GDM1 (cell line): ENCODE measurements around the gene NEAT1.
A peak's percentile ranks its signal among the peaks of the same experiment; 100 is the strongest.
"Not testable (repeated sequence)": the region's sequence is repeated elsewhere in the genome, so short reads cannot be mapped to it uniquely, and the experiment has no call there.

ENCODE experiments used
- DNase-seq: peaks from one replicate; lab custom pipeline; 2025; lab: John Stamatoyannopoulos, UW

Gene NEAT1

DNA sequence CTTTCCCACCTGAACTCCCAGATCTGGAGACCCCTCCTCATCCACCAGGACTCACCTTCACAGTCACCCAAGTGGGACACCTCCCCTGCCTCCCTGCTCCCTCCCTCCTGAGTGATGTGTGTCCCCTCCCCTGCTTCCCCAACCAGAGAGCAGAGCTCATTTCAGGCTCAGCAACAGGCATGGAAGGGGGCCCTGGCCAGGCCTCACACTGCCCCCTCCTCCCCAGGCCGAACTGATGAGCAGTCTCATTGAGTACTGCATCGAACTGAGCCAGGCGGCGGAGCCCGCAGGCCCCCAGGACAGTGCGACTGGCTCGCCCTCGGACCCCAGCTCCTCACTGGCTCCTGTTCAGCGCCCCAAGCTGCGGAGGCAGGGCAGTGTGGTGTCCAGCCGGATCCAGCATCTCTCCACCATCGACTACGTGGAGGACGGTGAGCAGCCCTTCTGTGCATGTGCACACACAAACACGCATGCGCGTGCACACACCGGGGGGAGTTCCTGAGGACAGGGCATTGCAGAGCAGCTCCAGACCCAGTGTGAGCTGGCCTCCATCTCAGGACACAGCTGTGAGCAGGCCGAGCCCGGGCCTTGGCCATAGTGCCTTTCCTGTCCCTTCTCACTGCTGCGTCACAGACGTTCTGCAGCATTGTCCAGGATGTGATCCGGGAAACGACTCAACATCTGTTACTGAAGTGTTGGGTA, 17.8 kb upstream of the NEAT1 start:
- no peak for DNase-seq

DNA sequence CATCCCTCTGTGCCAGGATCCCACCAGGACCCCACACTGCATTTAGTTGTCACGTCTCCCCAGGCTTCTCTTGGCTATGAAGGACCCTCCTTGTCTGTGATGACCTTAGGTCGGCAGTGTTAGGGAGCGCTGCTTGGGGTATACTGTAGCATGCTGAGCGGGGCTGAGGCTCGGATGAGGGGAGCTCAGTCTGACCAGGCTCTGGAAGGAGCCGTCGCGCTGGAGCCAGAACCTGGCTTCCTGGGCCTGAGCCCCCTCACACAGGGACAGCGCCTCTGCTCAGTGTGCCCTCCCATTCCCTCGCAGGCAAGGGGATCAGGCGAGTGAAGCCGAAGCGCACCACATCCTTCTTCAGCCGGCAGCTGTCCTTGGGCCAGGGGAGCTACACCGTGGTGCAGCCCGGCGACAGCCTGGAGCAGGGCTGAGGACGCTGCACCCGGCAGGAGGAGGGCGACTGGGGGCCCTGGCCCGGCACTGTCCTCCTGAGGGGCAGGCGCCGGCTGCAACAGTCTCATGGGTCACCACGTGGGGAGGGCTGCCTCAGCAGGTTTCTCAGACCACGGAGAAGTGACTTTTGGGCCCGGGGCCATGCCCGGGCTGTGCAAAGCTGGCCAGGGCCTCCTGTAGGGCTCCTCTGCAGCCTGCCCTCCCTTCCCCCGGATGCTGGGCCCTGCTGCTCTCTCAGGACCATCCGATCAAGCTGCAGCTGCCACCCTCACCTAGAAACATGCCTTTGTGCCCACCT, 11.5 kb upstream of the NEAT1 start:
- no peak for DNase-seq

GRCh38 chr11:65411681-65412070, 10.9 kb upstream of the NEAT1 start:
- no peak for DNase-seq

DNA sequence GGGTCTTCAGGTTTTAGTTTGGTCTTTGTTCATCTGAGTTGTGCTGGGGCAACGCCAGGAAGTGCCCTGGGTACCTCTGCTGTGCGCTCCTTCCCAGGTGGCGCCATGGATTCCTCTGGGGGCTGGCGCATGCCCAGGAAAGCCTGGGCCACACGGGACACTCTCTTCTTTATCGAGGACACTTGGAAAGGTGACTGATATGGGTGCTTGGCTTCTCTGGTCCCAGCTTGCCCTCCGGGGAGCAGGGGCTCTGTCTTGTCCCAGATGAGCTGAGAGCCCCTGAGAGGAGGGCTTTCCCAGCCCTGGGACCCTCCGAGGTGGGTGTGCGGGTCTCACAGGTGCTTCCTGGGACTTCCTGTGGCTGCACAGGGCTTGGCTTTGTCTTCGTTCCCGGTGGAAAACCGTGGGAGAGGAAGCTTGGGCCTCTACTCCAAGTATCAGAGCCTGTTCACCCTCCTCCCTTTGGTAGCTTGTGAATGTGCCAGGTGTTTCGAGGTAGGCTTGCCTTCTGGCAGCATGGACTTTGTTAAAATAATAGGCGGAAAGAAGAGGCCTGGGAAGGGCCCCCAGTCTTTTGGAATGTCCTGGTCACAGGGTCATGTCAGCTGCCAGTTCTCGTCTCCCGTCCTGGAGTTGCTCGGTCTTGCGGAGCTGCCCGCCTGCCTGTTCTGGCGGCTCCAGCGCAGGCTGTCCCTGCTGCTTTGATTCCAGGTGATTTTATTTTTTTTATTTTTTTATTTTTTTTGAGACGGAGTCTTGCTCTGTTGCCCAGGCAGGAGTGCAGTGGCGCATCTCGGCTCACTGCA, 10.1 kb upstream of the NEAT1 start:
- no peak for DNase-seq

DNA sequence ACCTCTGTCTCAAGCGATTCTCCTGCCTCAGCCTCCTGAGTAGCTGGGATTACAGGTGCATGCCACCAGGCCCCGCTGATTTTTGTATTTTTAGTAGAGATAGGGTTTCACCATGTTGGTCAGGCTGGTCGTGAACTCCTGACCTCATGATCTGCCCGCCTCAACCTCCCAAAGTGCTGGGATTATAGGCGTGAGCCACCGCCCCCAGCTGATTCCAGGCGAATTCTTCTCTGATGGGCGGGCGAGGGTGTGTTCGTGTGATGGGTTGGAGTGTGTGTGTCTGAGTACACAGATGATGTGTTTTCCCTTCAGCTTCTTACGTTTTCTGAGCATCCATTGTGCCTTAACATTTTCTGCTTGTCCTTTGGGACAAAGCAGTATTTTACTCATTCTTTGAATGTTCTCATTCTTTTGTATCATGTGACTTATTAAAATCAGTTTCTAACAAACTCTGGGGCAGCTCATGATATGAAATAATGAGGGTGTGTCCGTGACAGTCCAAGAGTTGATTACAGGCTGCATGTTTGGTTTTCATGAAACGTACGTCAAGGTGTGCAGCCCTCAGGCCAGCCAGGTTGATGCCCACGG, 9.4 kb upstream of the NEAT1 start:
- DNase-seq = not testable (repeated sequence)

DNA sequence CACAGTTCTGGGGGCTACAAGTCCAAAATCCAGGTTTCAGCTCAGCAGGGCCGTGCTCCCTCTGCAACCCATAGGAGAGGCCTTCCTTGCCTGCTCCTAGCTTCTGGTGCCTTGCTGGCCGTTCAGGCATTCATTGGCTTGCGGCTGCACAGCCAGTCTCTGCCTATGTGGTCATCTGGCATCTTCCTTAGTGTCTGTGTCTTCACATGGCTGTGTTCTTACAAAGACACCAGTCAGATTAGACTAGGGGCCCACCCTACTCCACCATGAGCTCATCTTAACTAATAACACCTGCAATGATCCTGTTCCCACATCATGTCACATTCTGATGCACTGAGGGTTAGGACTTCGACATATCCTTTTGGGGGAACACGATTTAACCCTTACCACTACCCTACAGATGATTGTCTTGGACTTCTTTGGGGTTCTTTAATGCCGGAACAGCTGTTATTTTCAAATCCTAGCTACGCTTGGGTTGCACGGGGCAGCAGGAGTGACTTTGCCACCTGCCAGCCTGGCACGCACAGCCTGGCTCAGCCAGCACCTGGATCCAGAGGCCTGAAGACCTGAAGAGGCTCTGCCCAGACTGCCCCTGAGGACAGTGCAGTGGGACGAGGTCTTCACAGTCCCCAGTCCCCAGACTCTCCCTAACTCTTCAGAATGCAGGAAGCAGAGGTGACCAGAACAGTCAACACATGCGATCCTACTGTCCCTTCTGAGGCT, 7.7 kb upstream of the NEAT1 start:
- no peak for DNase-seq

DNA sequence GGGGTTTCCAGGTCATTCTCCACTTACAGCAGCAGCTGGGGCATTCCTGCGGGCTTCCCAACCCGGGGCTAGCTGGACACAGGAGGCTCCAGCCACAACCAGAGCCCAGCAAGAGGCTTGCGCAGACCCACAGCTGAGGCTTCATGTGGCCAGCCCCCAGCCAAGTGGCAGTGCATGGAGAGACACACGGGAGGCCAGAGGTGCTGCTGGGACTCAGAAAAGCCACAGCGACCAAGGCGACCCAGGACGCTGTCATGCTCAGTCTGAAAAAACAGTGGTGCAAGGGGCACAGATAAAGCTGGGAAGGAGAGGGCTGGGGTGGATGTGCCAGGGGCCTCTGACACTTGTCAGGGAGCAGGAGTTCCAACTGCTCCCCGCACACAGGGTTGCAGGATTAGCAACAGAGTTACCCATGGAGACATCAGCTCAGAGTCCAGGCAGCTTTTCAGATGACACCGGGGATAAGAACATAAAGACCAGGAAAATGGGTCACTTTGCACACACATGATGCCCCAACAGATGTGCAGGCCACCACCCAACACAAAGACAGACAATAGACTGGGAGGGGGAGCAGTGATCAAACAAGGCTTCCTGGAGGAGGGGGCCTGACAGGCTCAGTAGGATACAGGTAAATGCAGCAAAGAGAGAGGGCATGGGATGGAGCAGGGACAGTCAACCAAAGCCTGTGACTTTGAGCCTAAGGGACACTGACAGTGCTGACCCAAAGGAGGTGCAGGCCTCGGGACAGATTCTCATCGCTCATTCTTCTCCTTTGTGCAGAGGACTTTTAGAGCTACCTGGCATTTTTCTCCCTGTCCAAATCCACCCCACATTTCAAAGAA, 6.9 kb upstream of the NEAT1 start:
- no peak for DNase-seq

DNA sequence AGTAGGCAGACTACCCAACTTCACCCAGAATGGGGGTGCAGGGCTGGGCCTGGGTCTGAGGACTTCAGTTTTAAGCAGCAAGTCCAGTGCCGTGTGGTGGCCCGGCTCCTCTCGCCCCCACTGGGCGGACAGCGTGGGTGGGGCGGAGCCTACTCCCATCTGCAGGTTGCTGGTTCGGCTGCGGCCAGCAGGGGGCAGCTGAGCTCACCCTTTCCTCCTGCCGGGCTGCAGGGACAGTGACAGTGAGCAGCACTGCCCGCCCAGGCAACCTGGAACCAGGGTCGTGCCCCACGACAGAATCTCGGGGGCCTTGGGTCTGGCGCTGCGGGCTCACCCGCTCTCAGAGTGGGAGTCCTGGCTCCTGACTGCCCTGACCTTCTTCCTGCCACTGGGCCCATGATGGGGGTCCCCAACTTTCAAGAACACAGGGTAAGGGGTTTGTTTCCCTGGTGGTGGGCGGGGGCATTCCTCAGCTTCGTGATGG, 6.2 kb upstream of the NEAT1 start:
- peak; percentile 77 for DNase-seq

DNA sequence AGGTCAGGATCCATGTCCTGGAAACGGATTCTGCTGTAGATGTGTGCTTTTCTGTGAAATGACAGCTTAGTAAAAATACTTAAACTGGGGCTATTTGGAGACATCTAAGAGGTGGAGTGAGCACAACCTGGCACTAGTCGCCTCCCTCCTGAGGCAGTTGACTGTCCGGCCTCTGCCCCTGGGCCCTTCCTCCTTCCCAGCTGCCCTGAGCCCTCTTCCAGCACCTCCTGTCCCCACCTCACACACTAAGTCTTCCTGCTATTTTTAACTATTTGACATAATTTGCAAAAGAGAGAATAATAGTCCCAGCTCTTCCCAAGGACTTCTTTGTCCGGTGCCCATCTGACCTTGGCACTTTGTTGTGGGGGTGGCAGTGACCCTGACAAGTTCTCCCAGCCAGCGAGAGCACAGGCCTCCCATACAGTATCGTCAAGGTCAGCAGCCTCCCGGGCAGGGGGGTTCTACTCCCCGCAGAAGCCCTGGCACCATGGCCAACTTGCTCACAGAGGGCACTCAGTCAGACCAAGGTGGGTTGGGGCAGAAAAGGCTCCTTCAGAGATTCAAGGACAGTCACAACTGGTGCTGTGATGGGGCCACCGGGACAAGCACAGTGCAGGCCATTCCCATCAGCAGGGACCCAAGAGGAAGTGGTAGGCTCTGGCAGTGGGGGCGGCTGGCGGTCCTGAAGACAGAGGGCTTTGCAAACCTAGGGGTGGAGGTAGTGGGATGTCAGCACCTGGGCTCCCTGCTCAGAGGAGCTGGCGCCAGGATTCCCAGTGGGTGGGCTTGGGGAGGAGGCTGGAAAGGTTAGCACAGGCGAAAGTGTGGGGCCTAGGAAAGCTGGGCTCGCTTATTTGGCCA, 5.5 kb upstream of the NEAT1 start:
- DNase-seq = peak; percentile 20

DNA sequence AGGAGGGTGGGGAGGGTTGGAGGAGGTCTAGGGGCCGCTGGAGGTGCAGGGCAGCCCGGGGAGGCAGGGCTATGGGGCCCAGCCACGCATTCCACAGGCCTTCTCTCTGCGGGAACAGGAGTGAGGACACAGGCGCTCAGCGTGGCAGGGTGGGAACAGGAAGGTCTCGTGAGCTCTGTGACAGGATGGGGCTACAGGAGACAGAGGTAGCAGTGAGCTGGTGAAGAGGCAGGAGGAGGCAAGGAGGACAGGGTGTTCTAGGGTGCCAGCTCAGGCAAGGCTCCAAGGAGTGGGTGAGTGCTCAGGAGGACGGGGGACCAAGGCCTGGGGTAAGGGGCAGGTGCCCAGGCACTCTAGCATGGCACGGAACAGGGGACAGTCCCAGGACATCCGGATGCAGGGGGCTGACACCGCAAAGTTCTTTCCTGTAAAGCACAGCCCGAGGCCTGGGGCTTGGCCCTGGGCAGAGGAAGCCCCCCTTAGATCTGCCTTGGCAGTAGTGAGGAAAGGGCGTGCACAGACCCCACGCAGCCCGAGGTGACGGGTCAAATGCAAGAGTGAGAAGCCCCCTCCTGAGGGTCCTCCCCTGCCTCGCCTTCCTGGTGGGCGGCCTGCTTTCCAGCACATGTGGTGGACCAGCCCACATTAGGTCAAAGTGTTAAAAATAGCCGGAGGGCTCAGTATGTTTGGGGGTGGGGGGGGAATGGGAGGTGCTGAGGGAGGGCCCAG, 4.7 kb upstream of the NEAT1 start:
- peak; percentile 37 for DNase-seq

GRCh38 chr11:65418431-65418680, 4.2 kb upstream of the NEAT1 start:
- no peak for DNase-seq

DNA sequence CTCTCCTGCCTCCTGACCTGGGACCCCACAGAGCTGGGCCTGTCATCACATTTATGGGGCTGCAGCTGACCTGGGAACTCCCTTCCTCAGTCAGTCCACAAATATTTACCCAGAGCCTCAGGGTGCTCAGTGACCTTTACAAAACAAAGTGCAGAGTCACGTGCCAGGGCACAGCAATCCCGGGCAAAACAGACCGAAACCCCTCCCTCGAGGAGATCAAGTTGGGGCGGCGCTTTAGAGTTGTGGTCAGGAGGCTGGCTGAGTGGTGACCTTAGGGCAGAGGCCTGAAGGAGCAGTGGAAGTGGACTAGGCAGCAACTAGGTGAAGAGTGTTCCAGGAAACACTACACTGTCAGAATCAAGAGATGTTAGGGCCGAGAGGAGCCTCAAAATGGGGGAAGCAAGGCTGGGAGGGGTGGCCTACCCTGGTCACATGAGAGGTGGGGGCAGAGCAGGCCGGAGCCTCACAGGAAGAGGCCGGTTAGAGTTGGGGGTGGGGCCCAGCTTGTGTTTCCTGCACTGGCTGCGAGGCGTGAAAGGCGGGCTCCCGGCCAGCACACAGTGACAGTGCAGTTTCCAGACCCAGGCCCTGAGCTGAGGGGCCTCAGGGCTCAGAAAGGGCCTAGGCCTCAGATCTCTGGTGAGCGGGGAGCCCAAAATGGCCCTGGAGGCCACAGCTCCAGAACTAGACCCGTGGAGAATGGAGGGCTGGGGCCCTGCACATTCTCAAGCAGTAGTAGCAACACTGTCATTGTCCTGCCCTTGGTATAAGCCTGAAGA, 3.7 kb upstream of the NEAT1 start:
- DNase-seq = peak; percentile 99

GRCh38 chr11:65419460-65419771, 3.2 kb upstream of the NEAT1 start:
- no peak for DNase-seq

GRCh38 chr11:65419772-65420481, 2.7 kb upstream of the NEAT1 start:
- peak; percentile 60 for DNase-seq

DNA sequence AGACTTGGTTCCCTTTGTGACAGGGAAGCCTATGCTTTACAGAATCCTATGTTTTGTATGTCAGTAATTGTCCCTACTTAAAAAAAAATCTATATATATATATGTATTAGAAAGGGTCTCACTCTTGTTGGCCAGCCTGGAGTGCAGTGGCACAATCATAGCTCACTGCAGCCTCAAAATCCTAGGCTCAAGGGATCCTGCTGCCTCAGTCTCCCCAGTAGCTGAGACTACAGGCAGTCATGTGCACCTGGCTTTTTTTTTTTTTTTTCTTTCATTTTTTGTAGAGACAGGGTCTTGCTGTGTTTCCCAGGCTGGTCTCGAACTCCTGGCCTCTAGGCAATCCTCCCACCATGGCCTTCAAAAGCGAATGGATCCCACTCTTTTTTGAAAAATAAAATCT, 2.1 kb upstream of the NEAT1 start:
- DNase-seq = no peak

DNA sequence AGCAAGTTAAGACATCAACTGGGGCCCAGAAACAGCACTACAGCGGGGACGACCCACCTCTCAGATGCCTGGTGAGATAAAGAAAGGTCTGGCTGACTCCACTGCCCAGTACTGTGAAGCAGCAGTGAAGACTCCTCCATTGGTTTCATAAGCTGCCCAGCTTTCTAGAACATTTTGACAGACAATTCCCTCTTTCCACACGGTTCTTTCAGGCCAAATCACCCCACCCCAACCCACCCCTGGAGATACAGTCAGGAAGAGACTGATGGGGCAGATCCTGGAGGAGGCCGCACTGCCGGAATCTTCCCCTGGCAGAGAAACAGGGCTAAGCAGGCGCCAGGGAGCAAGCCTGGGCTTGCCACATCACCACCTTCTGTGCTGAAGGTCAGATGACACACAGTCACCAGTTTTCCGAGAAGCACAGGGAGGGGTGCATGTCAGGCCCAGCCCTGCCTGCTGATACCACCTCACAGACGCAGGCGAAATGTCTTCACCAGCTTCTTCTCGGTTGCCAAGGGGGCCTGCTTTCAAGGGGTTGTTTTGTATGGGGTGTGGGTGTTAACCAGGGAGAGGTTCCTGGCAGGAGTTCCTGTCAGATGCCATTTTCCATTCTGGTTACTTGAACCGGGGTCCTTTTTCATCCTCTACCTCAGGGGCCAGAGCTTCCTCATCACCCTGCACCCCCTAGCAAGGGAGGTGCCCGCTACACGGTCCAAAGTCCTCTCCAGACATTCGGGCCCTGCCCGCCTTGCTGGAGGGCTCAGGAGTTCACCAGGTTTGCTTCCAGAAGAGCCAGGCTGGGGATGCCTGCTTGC, 1.4 kb upstream of the NEAT1 start:
- peak; percentile 78 for DNase-seq
